ENCODE measurements around the gene PPP2CA.

GRCh38 chr5:134145041-134145757 lies 80.7 kb downstream of the PPP2CA start:
- TF ChIP-seq CTCF (conservative IDR thresholded peaks at IDR 0.05; ENCODE audit: low read length) = no peak
- TF ChIP-seq EZH2phosphoT487 (IDR thresholded peaks at IDR 0.05; ENCODE audit: borderline replicate concordance, low read depth, low read length) = no peak
